Erythroblast (primary cell): ENCODE results near the gene FBXO28.

ENCODE experiments used
- DNase-seq, 2 experiments: peaks; one replicate each; lab custom pipeline; 2025; lab: John Stamatoyannopoulos, UW
- GATA1 ChIP-seq: IDR thresholded peaks from 2 replicates; pipeline ENCODE4 v1.6.1; 2011; ENCODE audit warnings: low read depth, mild to moderate bottlenecking, control low read depth, low read length, moderate library complexity
- POLR2A ChIP-seq: IDR thresholded peaks from 2 replicates; pipeline ENCODE4 v1.6.1; 2011; ENCODE audit warnings: mild to moderate bottlenecking, low read length

The FBXO28 gene

GRCh38 chr1:224151117-224151516 is 37.2 kb downstream of the FBXO28 start:
- TF ChIP-seq GATA1 (no peak), POLR2A (no peak)
- DNase-seq, result no peak

GRCh38 chr1:224157316-224157715 is 43.4 kb downstream of the FBXO28 start:
- no peak for DNase-seq
- TF ChIP-seq GATA1, result no peak
- TF ChIP-seq POLR2A, result no peak

- no peak for DNase-seq
- TF ChIP-seq GATA1 (no peak), POLR2A (no peak)
Measured at GRCh38 chr1:224159541-224159940, 45.6 kb downstream of the FBXO28 start.

- DNase-seq, result peak; percentile 89 to 93
- no peak for TF ChIP-seq GATA1
- TF ChIP-seq POLR2A, result peak; percentile 20
Measured at GRCh38 chr1:224160171-224160682, 46.3 kb downstream of the FBXO28 start.

- TF ChIP-seq GATA1 (no peak), POLR2A (no peak)
- DNase-seq, result no peak
Measured at GRCh38 chr1:224162768-224163167, 48.9 kb downstream of the FBXO28 start.

GRCh38 chr1:224163311-224163710 is 49.4 kb downstream of the FBXO28 start:
- no peak for TF ChIP-seq POLR2A
- no peak for TF ChIP-seq GATA1
- DNase-seq, result no peak

GRCh38 chr1:224168859-224169380 is 55.0 kb downstream of the FBXO28 start:
- TF ChIP-seq POLR2A (no peak), GATA1 (no peak)
- no peak for DNase-seq

GRCh38 chr1:224169718-224170270 is 55.9 kb downstream of the FBXO28 start:
- DNase-seq, result no peak

GRCh38 chr1:224170343-224170742 is 56.4 kb downstream of the FBXO28 start:
- TF ChIP-seq POLR2A (no peak), GATA1 (no peak)
- no peak for DNase-seq

More at GRCh38 chr1:224169718-224170270, 55.9 kb downstream of the FBXO28 start:
- TF ChIP-seq POLR2A, result no peak
- TF ChIP-seq GATA1, result no peak

GRCh38 chr1:224170748-224171478 is 57.0 kb downstream of the FBXO28 start:
- DNase-seq, result peak in 1 of 2 experiments; percentile 13
- TF ChIP-seq GATA1, result no peak
- no peak for TF ChIP-seq POLR2A

- TF ChIP-seq POLR2A (no peak), GATA1 (no peak)
- no peak for DNase-seq
Measured at GRCh38 chr1:224172229-224172628, 58.3 kb downstream of the FBXO28 start.

- TF ChIP-seq POLR2A, result no peak
- TF ChIP-seq GATA1, result no peak
- no peak for DNase-seq
Measured at GRCh38 chr1:224173523-224173922, 59.6 kb downstream of the FBXO28 start.

GRCh38 chr1:224175617-224176016 is 61.7 kb downstream of the FBXO28 start:
- TF ChIP-seq POLR2A, result no peak
- TF ChIP-seq GATA1, result no peak
- DNase-seq, result no peak

GRCh38 chr1:224177356-224177999 is 63.6 kb downstream of the FBXO28 start:
- no peak for DNase-seq
- TF ChIP-seq GATA1, result no peak
- TF ChIP-seq POLR2A, result no peak
